Common myeloid progenitor, CD34-positive (primary cell): ENCODE measurements around the gene WHRN.
A peak's percentile ranks its signal among the peaks of the same experiment; 100 is the strongest.

Experiments used
- CTCF ChIA-PET: fragments of 350-600 bp; sonication (Branson Sonifier 250); formaldehyde crosslinking; loops from one replicate; lab custom pipeline; 2021; ENCODE audit warnings: antibody characterized with exemption; lab: Charles Lee
- POLR2A ChIA-PET: fragments of 350-600 bp; sonication (Branson Sonifier 250); formaldehyde crosslinking; loops from one replicate; lab custom pipeline; 2021; ENCODE audit warnings: antibody characterized with exemption; lab: Charles Lee
- DNase-seq, 3 donors: peaks; one replicate each; pipeline versions ENCODE4 v3.0.0 to v3.0.0-alpha.2; 2013
- H3K27ac ChIP-seq, 2 experiments: 1 replicate in 1 of 2; 2 replicates in 1 of 2; pipeline ENCODE4 v1.7.0; 2013; ENCODE audit warnings: inconsistent platforms in 2 of 2, low read length in 2 of 2, mild to moderate bottlenecking in 2 of 2, low read depth in 1 of 2, moderate library complexity in 1 of 2; ENCODE audit not compliant: severe bottlenecking in 2 of 2, insufficient read depth in 1 of 2, poor library complexity in 1 of 2
- H3K27me3 ChIP-seq, 5 experiments: replicated peaks in 2 of 5; 1 replicate in 3 of 5; 2 replicates in 2 of 5; pipeline versions ENCODE4 v1.6.1 to v1.7.0; 2013; ENCODE audit warnings: low read length in 4 of 5, mild to moderate bottlenecking in 2 of 5, moderate library complexity in 2 of 5, inconsistent platforms in 1 of 5; ENCODE audit not compliant: insufficient read depth in 5 of 5, control insufficient read depth in 4 of 5
- H3K36me3 ChIP-seq, 4 experiments: 1 replicate in 2 of 4; 2 replicates in 2 of 4; pipeline versions ENCODE4 v1.6.1 to v1.7.0; 2013; ENCODE audit warnings: low read length in 3 of 4, control low read depth in 1 of 4, mild to moderate bottlenecking in 1 of 4; ENCODE audit not compliant: control insufficient read depth in 4 of 4, insufficient read depth in 4 of 4
- H3K4me1 ChIP-seq, 4 experiments: 1 replicate in 3 of 4; 2 replicates in 1 of 4; pipeline versions ENCODE4 v1.6.1 to v1.7.1; 2013; ENCODE audit warnings: low read length in 3 of 4, mild to moderate bottlenecking in 3 of 4, control low read depth in 1 of 4, inconsistent platforms in 1 of 4, moderate library complexity in 1 of 4; ENCODE audit not compliant: control insufficient read depth in 4 of 4, insufficient read depth in 4 of 4; ENCODE audit errors: control extremely low read depth in 1 of 4
- H3K4me3 ChIP-seq, 7 experiments: 1 replicate in 4 of 7; 2 replicates in 3 of 7; pipeline versions ENCODE4 v1.5.1 to v1.7.0; 2013; ENCODE audit warnings: mild to moderate bottlenecking in 7 of 7, low read length in 6 of 7, moderate library complexity in 6 of 7, inconsistent platforms in 2 of 7, low read depth in 2 of 7, control low read depth in 1 of 7; ENCODE audit not compliant: insufficient read depth in 4 of 7, control insufficient read depth in 1 of 7; ENCODE audit errors: extremely low read depth in 1 of 7
- H3K9me3 ChIP-seq, 5 experiments: 1 replicate in 4 of 5; 2 replicates in 1 of 5; pipeline versions ENCODE4 v1.6.1 to v1.7.1; 2013; ENCODE audit warnings: low read length in 4 of 5, mild to moderate bottlenecking in 2 of 5, inconsistent platforms in 1 of 5, low read depth in 1 of 5, moderate library complexity in 1 of 5; ENCODE audit not compliant: control insufficient read depth in 4 of 5, insufficient read depth in 2 of 5; ENCODE audit errors: control extremely low read depth in 1 of 5
- WGBS: methylation state at CpG from one replicate; pipeline ENCODE4 v1.1.5; 2013; ENCODE audit not compliant: insufficient coverage; 5-methylcytosine and 5-hydroxymethylcytosine counted together

Gene WHRN

GRCh38 chr9:114516913-114517312 lies 11.6 kb upstream of the WHRN start:
- Histone ChIP-seq H3K4me3 (no peak overlapping the region), H3K9me3 (no peaks in the 10 kb centered on the region), H3K27ac (no peak overlapping the region), H3K4me1 (peaks cover 4 to 11% (median 8%) of the 10 kb centered on the region in 4 experiments), H3K27me3 (peaks cover 0 to 11% (median 0%) of the 10 kb centered on the region in 5 experiments), H3K36me3 (no peaks in the 10 kb centered on the region)
- WGBS, result 93% methylated on average over 6 of the region's 7 CpGs
- ChIA-PET POLR2A (no interaction called here), CTCF (interaction anchor here (1.4 to 6.2 kb wide), 2 partner anchors 8 to 9 kb away, joined by 6 to 47 read pairs; partner anchors contain the start of gene WHRN)
- no peak for DNase-seq

GRCh38 chr9:114515528-114515927 lies 10.3 kb upstream of the WHRN start:
- CTCF ChIA-PET, result interaction anchor here (1.0 to 1.4 kb wide), 2 partner anchors 8 to 43 kb away, joined by 3 to 6 read pairs; no protein-coding TSS in a partner anchor
- WGBS, result 94% methylated on average over 3 of the region's 3 CpGs

GRCh38 chr9:114513959-114514267 lies 8.6 kb upstream of the WHRN start:
- POLR2A ChIA-PET, result interaction anchor here (0.6 kb wide), 1 partner anchor 569 kb away, joined by 5 read pairs; no protein-coding TSS in a partner anchor
- no peaks in the 10 kb centered on the region for H3K9me3 ChIP-seq

More at GRCh38 chr9:114515528-114515927, 10.3 kb upstream of the WHRN start:
- no peak overlapping the region for H3K4me3 ChIP-seq
- no peak for DNase-seq
- H3K4me1 ChIP-seq, result peaks cover 4 to 11% (median 8%) of the 10 kb centered on the region in 4 experiments
- H3K9me3 ChIP-seq, result no peaks in the 10 kb centered on the region
- H3K36me3 ChIP-seq, result no peaks in the 10 kb centered on the region
- no peak overlapping the region for H3K27ac ChIP-seq
- peaks cover 0 to 11% (median 0%) of the 10 kb centered on the region in 5 experiments for H3K27me3 ChIP-seq
- POLR2A ChIA-PET, result no interaction called here

GRCh38 chr9:114513055-114513958 lies 8.0 kb upstream of the WHRN start:
- no peak overlapping the region for H3K4me3 ChIP-seq
- no peaks in the 10 kb centered on the region for H3K9me3 ChIP-seq
- POLR2A ChIA-PET, result interaction anchor here (0.6 kb wide), 1 partner anchor 570 kb away, joined by 5 read pairs; no protein-coding TSS in a partner anchor
- no peak overlapping the region for H3K27ac ChIP-seq
- peaks cover 0 to 10% (median 0%) of the 10 kb centered on the region in 5 experiments for H3K27me3 ChIP-seq
- 28% methylated on average over 6 of the region's 10 CpGs for WGBS
- peaks cover 4 to 11% (median 8%) of the 10 kb centered on the region in 4 experiments for H3K4me1 ChIP-seq
- H3K36me3 ChIP-seq, result no peaks in the 10 kb centered on the region
- DNase-seq, result peak in 2 of 3 donors; percentile 69 to 77
- CTCF ChIA-PET, result interaction anchor here (7.8 kb wide), 1 partner anchor 107 kb away, joined by 62 read pairs; no protein-coding TSS in a partner anchor

More at GRCh38 chr9:114513959-114514267, 8.6 kb upstream of the WHRN start:
- H3K36me3 ChIP-seq, result no peaks in the 10 kb centered on the region
- peaks cover 4 to 11% (median 8%) of the 10 kb centered on the region in 4 experiments for H3K4me1 ChIP-seq
- WGBS, result 100% methylated on average over 1 of the region's 1 CpG
- no peak overlapping the region for H3K27ac ChIP-seq
- no peak overlapping the region for H3K4me3 ChIP-seq
- CTCF ChIA-PET, result interaction anchor here (1.0 kb wide), 1 partner anchor 9 kb away, joined by 3 read pairs; no protein-coding TSS in a partner anchor
- peaks cover 0 to 8% (median 0%) of the 10 kb centered on the region in 5 experiments for H3K27me3 ChIP-seq
- DNase-seq, result no peak

GRCh38 chr9:114511978-114512874 lies 7.0 kb upstream of the WHRN start:
- Histone ChIP-seq H3K4me1 (peaks cover 4 to 11% (median 8%) of the 10 kb centered on the region in 4 experiments), H3K27ac (no peak overlapping the region), H3K36me3 (no peaks in the 10 kb centered on the region), H3K4me3 (no peak overlapping the region), H3K9me3 (no peaks in the 10 kb centered on the region), H3K27me3 (peaks cover 0 to 10% (median 0%) of the 10 kb centered on the region in 5 experiments)
- ChIA-PET CTCF (interaction anchor here (1.4 to 7.8 kb wide), 6 partner anchors 8 to 106 kb away, joined by 3 to 62 read pairs (median 7); no protein-coding TSS in a partner anchor), POLR2A (no interaction called here)
- WGBS, result 85% methylated on average over 11 of the region's 12 CpGs
- no peak for DNase-seq

- DNase-seq, result peak; percentile 62 to 81 (median 77)
- peaks cover 0 to 35% (median 18%) of the 10 kb centered on the region in 5 experiments for H3K27me3 ChIP-seq
- no peak overlapping the region for H3K27ac ChIP-seq
- H3K4me3 ChIP-seq, result no peak overlapping the region
- ChIA-PET CTCF (interaction anchor here (0.6 to 7.8 kb wide), 29 partner anchors 9 to 485 kb away, joined by 3 to 80 read pairs (median 4); no protein-coding TSS in a partner anchor), POLR2A (no interaction called here)
- no peaks in the 10 kb centered on the region for H3K9me3 ChIP-seq
- no peaks in the 10 kb centered on the region for H3K36me3 ChIP-seq
- H3K4me1 ChIP-seq, result peaks cover 0 to 26% (median 19%) of the 10 kb centered on the region in 4 experiments
- 20% methylated on average over 1 of the region's 3 CpGs for WGBS
These were observed 2.5 kb upstream of the WHRN start for GRCh38 chr9:114507726-114508125.
